AG04450 (cell line): ENCODE measurements around the gene P2RY6. TPM values are rescaled to one million over a fixed set of nuclear protein-coding genes. Genes with fewer than 3 reads are reported as not detected.

Experiments used
- CTCF ChIA-PET: fragments of 300-600, 350-600 bp; formaldehyde crosslinking; extraction: SDS; loops from one replicate; lab custom pipeline; 2022; ENCODE audit warnings: antibody characterized with exemption, inconsistent platforms; lab: Charles Lee
- POLR2A ChIA-PET: fragments of 350-600 bp; formaldehyde crosslinking; extraction: SDS; loops from one replicate; lab custom pipeline; 2021; ENCODE audit warnings: antibody characterized with exemption, inconsistent platforms; lab: Yijun Ruan, JAX
- DNase-seq: peaks from one replicate; pipeline ENCODE4 v3.0.0-alpha.2; 2011; ENCODE audit warnings: low read depth, low spot score
- H3K27ac ChIP-seq: one replicate; pipeline ENCODE4 v1.5.1; 2012; ENCODE audit warnings: low read depth, low read length, control low read depth
- H3K27me3 ChIP-seq: one replicate; pipeline ENCODE4 v1.6.0; 2012; ENCODE audit warnings: low read length; ENCODE audit not compliant: control insufficient read depth, insufficient read depth
- H3K4me3 ChIP-seq: 2 replicates; pipeline ENCODE4 v1.5.1; 2011; ENCODE audit warnings: mild to moderate bottlenecking, low read depth, low read length, control low read depth
- H3K9me3 ChIP-seq: 2 replicates; pipeline ENCODE4 v1.5.1; 2012; ENCODE audit warnings: low read length; ENCODE audit not compliant: control insufficient read depth, insufficient read depth
- CTCF ChIP-seq: IDR thresholded peaks from 2 replicates; pipeline ENCODE4 v1.5.1; 2011; ENCODE audit warnings: low read depth, low read length, control low read depth, inconsistent platforms
- polyA plus RNA-seq: library from polyadenylated mRNA; depleted of rRNA; stranded (reverse); fragments of >200 nt; gene quantifications from 2 replicates; pipeline ENCODE4 v1.2.3, GENCODE V29; 2011

P2RY6 gene
- polyA plus RNA-seq, 1 experiment: not detected

GRCh38 chr11:73284106-73284505 is 12.0 kb downstream of the P2RY6 start:
- Histone ChIP-seq H3K4me3 (no peak overlapping the region), H3K9me3 (no peaks in the 10 kb centered on the region), H3K27me3 (peaks cover 16% of the 10 kb centered on the region), H3K27ac (no peak overlapping the region)
- POLR2A ChIA-PET: no interaction called here
- TF ChIP-seq CTCF: no peak
- DNase-seq: no peak
- CTCF ChIA-PET: interaction anchor here (2.8 kb wide), 1 partner anchor 11 kb away, joined by 8 read pairs; no protein-coding TSS in a partner anchor

GRCh38 chr11:73285721-73286120 is 13.6 kb downstream of the P2RY6 start:
- Histone ChIP-seq H3K4me3 (no peak overlapping the region), H3K9me3 (no peaks in the 10 kb centered on the region), H3K27me3 (peaks cover 4% of the 10 kb centered on the region), H3K27ac (no peak overlapping the region)
- POLR2A ChIA-PET: interaction anchor here (0.6 kb wide), 1 partner anchor 65 kb away, joined by 3 read pairs; no protein-coding TSS in a partner anchor
- no peak for DNase-seq
- no peak for TF ChIP-seq CTCF
- CTCF ChIA-PET: interaction anchor here (2.0 kb wide), 1 partner anchor 9 kb away, joined by 7 read pairs; no protein-coding TSS in a partner anchor

GRCh38 chr11:73286240-73286810 is 14.2 kb downstream of the P2RY6 start:
- Histone ChIP-seq H3K27me3 (peaks cover 4% of the 10 kb centered on the region), H3K27ac (no peak overlapping the region), H3K4me3 (no peak overlapping the region), H3K9me3 (no peaks in the 10 kb centered on the region)
- no peak for DNase-seq
- TF ChIP-seq CTCF: no peak
- ChIA-PET CTCF (interaction anchor here (2.0 kb wide), 1 partner anchor 9 kb away, joined by 7 read pairs; no protein-coding TSS in a partner anchor), POLR2A (no interaction called here)

- no peak overlapping the region for H3K4me3 ChIP-seq
- H3K27me3 ChIP-seq: peaks cover 1% of the 10 kb centered on the region
- POLR2A ChIA-PET: no interaction called here
- CTCF ChIA-PET: interaction anchor here (0.9 to 3.0 kb wide), 4 partner anchors 8 to 816 kb away, joined by 3 to 35 read pairs (median 6); no protein-coding TSS in a partner anchor
- no peak for DNase-seq
- H3K27ac ChIP-seq: no peak overlapping the region
- H3K9me3 ChIP-seq: no peaks in the 10 kb centered on the region
- TF ChIP-seq CTCF: no peak
These were observed 15.4 kb downstream of the P2RY6 start for GRCh38 chr11:73287400-73288101.
